ENCODE measurements around the gene C17orf107. TPM values are rescaled to one million over a fixed set of nuclear protein-coding genes. Genes with fewer than 3 reads are reported as not detected.

Gene C17orf107
- total RNA-seq, 2 experiments from 2014 or later, result 0.76 to 0.79 TPM

- DNase-seq (ENCODE audit: low spot score), result no peak
- peaks cover 9% of the 10 kb centered on the region for H3K4me1 ChIP-seq (ENCODE audit: insufficient read depth, low read length, poor library complexity, severe bottlenecking)
- H3K9me3 ChIP-seq (ENCODE audit: low read length), result no peaks in the 10 kb centered on the region
- BruUV-seq (replicated peaks), result no TSS peak
- no peak overlapping the region for H2AFZ ChIP-seq (ENCODE audit: low read length)
- peaks cover 42% of the 10 kb centered on the region for H3K36me3 ChIP-seq (ENCODE audit: insufficient read depth, low read length)
- no peak overlapping the region for H3K27ac ChIP-seq (ENCODE audit: low read depth, low read length, poor library complexity, severe bottlenecking)
- ChIA-PET CTCF (ENCODE audit: unreplicated experiment) (no interaction called here), POLR2A (no interaction called here)
- no peak overlapping the region for H3K4me3 ChIP-seq (ENCODE audit: low read depth, low read length, poor library complexity, severe bottlenecking)
- no peak overlapping the region for H3K4me2 ChIP-seq (ENCODE audit: low read length)
- no peak for TF ChIP-seq EZH2phosphoT487 (IDR thresholded peaks at IDR 0.05; ENCODE audit: borderline replicate concordance, low read depth, low read length)
- TF ChIP-seq CTCF (conservative IDR thresholded peaks at IDR 0.05; ENCODE audit: low read length), result no peak
- H3K9me2 ChIP-seq (ENCODE audit: insufficient read depth, low read length), result no peaks in the 10 kb centered on the region
- no peaks in the 10 kb centered on the region for H4K20me1 ChIP-seq (ENCODE audit: insufficient read depth, low read length)
- intact Hi-C loops (cut with micrococcal nuclease; ENCODE audit: unreplicated experiment), result no loop called here
- peaks cover 5% of the 10 kb centered on the region for H3K79me2 ChIP-seq (ENCODE audit: insufficient read depth, low read depth, low read length)
Measured at GRCh38 chr17:4933646-4934045, 34.3 kb downstream of the C17orf107 start.

DNA sequence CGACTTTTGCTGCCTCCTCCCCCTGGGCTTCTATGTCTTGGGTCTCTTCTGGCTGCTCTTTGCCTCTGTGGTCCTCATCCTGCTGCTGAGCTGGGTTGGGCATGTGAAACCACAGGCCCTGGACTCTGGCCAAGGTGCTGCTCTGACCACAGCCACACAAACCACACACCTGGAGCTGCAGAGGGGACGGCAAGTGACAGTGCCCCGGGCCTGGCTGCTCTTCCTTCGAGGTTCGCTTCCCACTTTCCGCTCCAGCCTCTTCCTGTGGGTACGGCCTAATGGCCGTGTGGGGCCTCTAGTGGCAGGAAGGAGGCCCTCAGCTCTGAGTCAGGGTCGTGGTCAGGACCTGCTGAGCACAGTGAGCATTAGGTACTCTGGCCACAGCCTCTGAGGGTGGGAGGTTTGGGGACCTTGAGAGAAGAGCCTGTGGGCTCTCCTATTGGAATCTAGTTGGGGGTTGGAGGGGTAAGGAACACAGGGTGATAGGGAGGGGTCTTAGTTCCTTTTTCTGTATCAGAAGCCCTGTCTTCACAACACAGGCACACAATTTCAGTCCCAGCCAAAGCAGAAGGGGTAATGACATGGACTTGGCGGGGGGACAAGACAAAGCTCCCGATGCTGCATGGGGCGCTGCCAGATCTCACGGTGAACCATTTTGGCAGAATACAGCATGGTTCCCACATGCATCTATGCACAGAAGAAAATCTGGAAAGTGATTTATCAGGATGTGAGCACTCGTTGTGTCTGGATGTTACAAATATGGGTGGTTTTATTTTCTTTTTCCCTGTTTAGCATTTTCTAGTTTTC lies 35.0 kb downstream of the C17orf107 start:
- Histone ChIP-seq H3K9me3 (ENCODE audit: low read length) (no peaks in the 10 kb centered on the region), H4K20me1 (ENCODE audit: insufficient read depth, low read length) (no peaks in the 10 kb centered on the region), H3K27ac (ENCODE audit: low read depth, low read length, poor library complexity, severe bottlenecking) (no peak overlapping the region), H3K4me3 (ENCODE audit: low read depth, low read length, poor library complexity, severe bottlenecking) (no peak overlapping the region), H3K79me2 (ENCODE audit: insufficient read depth, low read depth, low read length) (peaks cover 12% of the 10 kb centered on the region), H3K9me2 (ENCODE audit: insufficient read depth, low read length) (no peaks in the 10 kb centered on the region), H2AFZ (ENCODE audit: low read length) (no peak overlapping the region), H3K4me2 (ENCODE audit: low read length) (no peak overlapping the region), H3K36me3 (ENCODE audit: insufficient read depth, low read length) (peaks cover 35% of the 10 kb centered on the region), H3K4me1 (ENCODE audit: insufficient read depth, low read length, poor library complexity, severe bottlenecking) (peaks cover 14% of the 10 kb centered on the region)
- ChIA-PET CTCF (ENCODE audit: unreplicated experiment) (no interaction called here), POLR2A (no interaction called here)
- TSS peak; percentile 9 for BruUV-seq (replicated peaks)
- intact Hi-C loops (cut with micrococcal nuclease; ENCODE audit: unreplicated experiment), result no loop called here
- DNase-seq (ENCODE audit: low spot score), result no peak
- TF ChIP-seq CTCF (conservative IDR thresholded peaks at IDR 0.05; ENCODE audit: low read length) (peak; percentile 41), EZH2phosphoT487 (IDR thresholded peaks at IDR 0.05; ENCODE audit: borderline replicate concordance, low read depth, low read length) (no peak)

- TF ChIP-seq CTCF (conservative IDR thresholded peaks at IDR 0.05; ENCODE audit: low read length) (no peak), EZH2phosphoT487 (IDR thresholded peaks at IDR 0.05; ENCODE audit: borderline replicate concordance, low read depth, low read length) (no peak)
- CTCF ChIA-PET (ENCODE audit: unreplicated experiment), result no interaction called here
Measured at GRCh38 chr17:4935650-4936049, 36.3 kb downstream of the C17orf107 start.

More at GRCh38 chr17:4935650-4936049, 36.3 kb downstream of the C17orf107 start:
- Histone ChIP-seq H3K4me2 (ENCODE audit: low read length) (no peak overlapping the region), H3K9me2 (ENCODE audit: insufficient read depth, low read length) (no peaks in the 10 kb centered on the region), H3K4me3 (ENCODE audit: low read depth, low read length, poor library complexity, severe bottlenecking) (no peak overlapping the region), H3K79me2 (ENCODE audit: insufficient read depth, low read depth, low read length) (peaks cover 17% of the 10 kb centered on the region), H3K4me1 (ENCODE audit: insufficient read depth, low read length, poor library complexity, severe bottlenecking) (peaks cover 14% of the 10 kb centered on the region), H3K36me3 (ENCODE audit: insufficient read depth, low read length) (peaks cover 38% of the 10 kb centered on the region; the same call in 1 of the 2 replicates), H2AFZ (ENCODE audit: low read length) (no peak overlapping the region), H3K27ac (ENCODE audit: low read depth, low read length, poor library complexity, severe bottlenecking) (no peak overlapping the region), H3K9me3 (ENCODE audit: low read length) (no peaks in the 10 kb centered on the region), H4K20me1 (ENCODE audit: insufficient read depth, low read length) (no peaks in the 10 kb centered on the region)
- intact Hi-C loops (cut with micrococcal nuclease; ENCODE audit: unreplicated experiment), result no loop called here
- POLR2A ChIA-PET, result no interaction called here
- DNase-seq (ENCODE audit: low spot score), result no peak
- BruUV-seq (replicated peaks), result no TSS peak

Data from OCI-LY7 (cell line).